ENCODE data around the gene RNH1.
"Not testable (repeated sequence)": the region's sequence is repeated elsewhere in the genome, so short reads cannot be mapped to it uniquely, and the experiment has no call there.

RNH1 gene

GRCh38 chr11:476416-476815, 30.6 kb downstream of the RNH1 start:
- no peak overlapping the region for H3K9ac ChIP-seq (ENCODE audit: low read length)
- DNase-seq (ENCODE audit: low read depth) = no peak

GRCh38 chr11:475941-476340, 31.1 kb downstream of the RNH1 start:
- Histone ChIP-seq H3K27me3 (replicated peaks; ENCODE audit: control insufficient read depth, insufficient read depth, low read length) (no peaks in the 10 kb centered on the region), H3K4me3 (ENCODE audit: low read length) (no peak overlapping the region), H3K9me3 (ENCODE audit: control insufficient read depth, low read length) (no peaks in the 10 kb centered on the region), H3K4me1 (ENCODE audit: control insufficient read depth, insufficient read depth, low read length) (no peaks in the 10 kb centered on the region), H3K36me3 (ENCODE audit: control insufficient read depth, insufficient read depth, low read length, severe bottlenecking) (peaks cover 5% of the 10 kb centered on the region), H3K9ac (ENCODE audit: low read length) (no peak overlapping the region)
- no peak for DNase-seq (ENCODE audit: low read depth)

More at GRCh38 chr11:476416-476815, 30.6 kb downstream of the RNH1 start:
- no peaks in the 10 kb centered on the region for H3K9me3 ChIP-seq (ENCODE audit: control insufficient read depth, low read length)
- no peaks in the 10 kb centered on the region for H3K27me3 ChIP-seq (replicated peaks; ENCODE audit: control insufficient read depth, insufficient read depth, low read length)
- no peak overlapping the region for H3K4me3 ChIP-seq (ENCODE audit: low read length)
- no peaks in the 10 kb centered on the region for H3K4me1 ChIP-seq (ENCODE audit: control insufficient read depth, insufficient read depth, low read length)
- peaks cover 5% of the 10 kb centered on the region for H3K36me3 ChIP-seq (ENCODE audit: control insufficient read depth, insufficient read depth, low read length, severe bottlenecking)

DNA sequence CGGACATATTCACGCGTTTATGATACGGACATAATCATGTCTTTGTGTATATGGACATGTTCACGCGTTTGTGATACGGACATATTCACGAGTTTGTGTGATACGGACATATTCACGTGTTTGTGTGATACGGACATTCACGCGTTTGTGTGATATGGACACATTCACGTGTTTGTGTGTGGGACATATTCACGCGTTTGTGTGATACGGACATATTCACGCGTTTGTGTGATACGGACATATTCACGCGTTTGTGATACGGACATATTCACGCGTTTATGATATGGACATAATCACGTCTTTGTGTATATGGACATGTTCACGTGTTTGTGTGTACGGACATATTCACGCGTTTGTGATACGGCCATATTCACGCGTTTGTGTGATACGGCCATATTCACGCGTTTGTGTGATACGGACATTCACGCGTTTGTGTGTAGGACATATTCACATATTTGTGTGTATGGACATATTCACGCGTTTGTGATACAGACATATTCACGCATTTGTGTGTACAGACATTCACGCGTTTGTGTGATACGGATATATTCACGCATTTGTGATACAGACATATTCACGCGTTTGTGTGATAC, 32.0 kb downstream of the RNH1 start:
- DNase-seq (ENCODE audit: low read depth) = no peak
- H3K36me3 ChIP-seq (ENCODE audit: control insufficient read depth, insufficient read depth, low read length, severe bottlenecking) = peaks cover 5% of the 10 kb centered on the region
- H3K27me3 ChIP-seq (replicated peaks; ENCODE audit: control insufficient read depth, insufficient read depth, low read length) = no peaks in the 10 kb centered on the region
- no peaks in the 10 kb centered on the region for H3K9me3 ChIP-seq (ENCODE audit: control insufficient read depth, low read length)
- no peak overlapping the region for H3K4me3 ChIP-seq (ENCODE audit: low read length)
- H3K9ac ChIP-seq (ENCODE audit: low read length) = no peak overlapping the region
- H3K4me1 ChIP-seq (ENCODE audit: control insufficient read depth, insufficient read depth, low read length) = peaks cover 3% of the 10 kb centered on the region

DNA sequence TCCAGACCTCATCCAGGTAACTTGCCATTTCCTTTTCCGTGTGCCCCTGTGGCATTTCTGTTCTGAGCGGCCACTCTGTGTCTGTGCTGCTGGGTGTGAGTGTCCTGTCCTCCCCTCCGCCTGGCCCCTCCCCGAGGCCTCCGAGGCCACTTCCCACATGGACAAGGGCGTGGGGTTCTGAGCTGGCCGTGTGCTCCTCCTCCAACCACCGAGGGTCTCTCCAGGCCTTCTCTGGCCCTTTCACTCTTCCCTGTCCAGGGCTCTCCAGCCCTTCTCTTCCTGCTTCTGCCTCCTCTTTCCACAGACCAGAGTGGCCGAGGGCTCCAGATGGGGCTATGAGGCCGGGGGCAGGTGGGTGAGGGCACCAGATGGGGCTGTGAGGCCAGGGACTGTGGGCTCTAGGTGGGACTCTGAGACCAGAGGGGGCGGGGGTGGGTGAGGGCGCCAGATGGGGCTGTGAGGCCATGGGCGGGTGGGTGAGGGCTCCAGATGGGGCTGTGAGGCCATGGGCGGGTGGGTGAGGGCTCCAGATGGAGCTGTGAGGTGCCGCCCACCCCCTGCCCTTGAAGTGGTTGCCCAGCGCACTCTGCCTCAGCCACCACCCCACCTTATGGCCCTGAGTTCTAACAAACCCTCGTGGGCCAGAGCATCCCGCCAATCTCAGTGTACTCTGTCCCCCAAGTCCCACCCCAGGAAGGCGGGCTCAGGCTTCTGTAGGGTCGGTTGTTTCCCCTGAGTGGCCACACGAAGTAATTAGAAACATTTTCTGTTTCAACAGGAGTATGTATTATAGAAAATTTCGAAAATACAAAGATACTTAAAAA, 32.9 kb downstream of the RNH1 start:
- H3K36me3 ChIP-seq (ENCODE audit: control insufficient read depth, insufficient read depth, low read length, severe bottlenecking) = peaks cover 5% of the 10 kb centered on the region
- no peaks in the 10 kb centered on the region for H3K27me3 ChIP-seq (replicated peaks; ENCODE audit: control insufficient read depth, insufficient read depth, low read length)
- peaks cover 11% of the 10 kb centered on the region for H3K4me1 ChIP-seq (ENCODE audit: control insufficient read depth, insufficient read depth, low read length)
- no peaks in the 10 kb centered on the region for H3K9me3 ChIP-seq (ENCODE audit: control insufficient read depth, low read length)
- no peak overlapping the region for H3K9ac ChIP-seq (ENCODE audit: low read length)
- H3K4me3 ChIP-seq (ENCODE audit: low read length) = no peak overlapping the region
- no peak for DNase-seq (ENCODE audit: low read depth)

DNA sequence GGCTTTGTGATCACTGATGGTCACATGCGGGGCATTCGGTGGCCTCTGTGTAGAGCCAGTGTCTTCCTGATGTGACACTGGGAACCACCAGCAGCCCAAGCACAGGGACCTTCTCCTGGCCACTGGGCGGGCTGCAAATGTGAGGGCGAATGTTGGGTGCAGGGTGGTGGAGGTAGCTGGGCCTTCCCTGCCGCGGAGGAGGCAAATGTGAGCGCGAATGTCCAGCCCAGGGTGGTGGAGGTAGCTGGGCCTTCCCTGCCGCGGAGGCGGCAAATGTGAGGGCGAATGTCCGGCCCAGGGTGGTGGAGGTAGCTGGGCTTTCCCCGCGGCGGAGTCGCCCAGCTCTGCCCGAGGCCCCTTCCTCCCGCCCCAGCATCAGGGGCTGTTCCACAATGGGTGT, 33.6 kb downstream of the RNH1 start:
- Histone ChIP-seq H3K4me1 (ENCODE audit: control insufficient read depth, insufficient read depth, low read length) (peaks cover 11% of the 10 kb centered on the region), H3K9me3 (ENCODE audit: control insufficient read depth, low read length) (no peaks in the 10 kb centered on the region), H3K4me3 (ENCODE audit: low read length) (no peak overlapping the region), H3K36me3 (ENCODE audit: control insufficient read depth, insufficient read depth, low read length, severe bottlenecking) (peaks cover 5% of the 10 kb centered on the region), H3K9ac (ENCODE audit: low read length) (no peak overlapping the region), H3K27me3 (replicated peaks; ENCODE audit: control insufficient read depth, insufficient read depth, low read length) (no peaks in the 10 kb centered on the region)
- no peak for DNase-seq (ENCODE audit: low read depth)

GRCh38 chr11:472816-473215, 34.2 kb downstream of the RNH1 start:
- Histone ChIP-seq H3K27me3 (replicated peaks; ENCODE audit: control insufficient read depth, insufficient read depth, low read length) (no peaks in the 10 kb centered on the region), H3K4me3 (ENCODE audit: low read length) (no peak overlapping the region), H3K9ac (ENCODE audit: low read length) (no peak overlapping the region), H3K9me3 (ENCODE audit: control insufficient read depth, low read length) (no peaks in the 10 kb centered on the region), H3K4me1 (ENCODE audit: control insufficient read depth, insufficient read depth, low read length) (peaks cover 11% of the 10 kb centered on the region), H3K36me3 (ENCODE audit: control insufficient read depth, insufficient read depth, low read length, severe bottlenecking) (peaks cover 5% of the 10 kb centered on the region)
- DNase-seq (ENCODE audit: low read depth) = no peak

DNA sequence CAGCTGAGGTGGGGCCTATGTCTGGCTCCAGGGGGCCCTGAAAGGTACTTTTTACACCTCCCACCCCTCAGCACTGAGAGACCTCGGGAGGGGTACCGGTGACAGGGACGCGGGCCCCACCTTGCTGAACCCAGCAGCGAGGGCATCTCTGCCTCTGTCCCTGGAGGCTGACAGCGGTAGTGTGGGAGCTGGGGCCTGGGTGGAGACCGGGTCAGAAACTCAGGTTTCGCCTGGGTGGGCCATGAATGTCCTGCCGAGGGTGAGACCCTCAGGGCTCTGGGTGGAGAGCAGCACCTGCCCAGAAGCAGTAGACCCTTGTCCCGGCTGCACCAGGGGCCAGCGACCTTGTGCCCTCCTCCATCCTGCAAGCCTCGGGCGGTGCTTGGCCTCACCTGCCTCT, 34.8 kb downstream of the RNH1 start:
- no peaks in the 10 kb centered on the region for H3K9me3 ChIP-seq (ENCODE audit: control insufficient read depth, low read length)
- DNase-seq (ENCODE audit: low read depth) = no peak
- H3K27me3 ChIP-seq (replicated peaks; ENCODE audit: control insufficient read depth, insufficient read depth, low read length) = no peaks in the 10 kb centered on the region
- no peak overlapping the region for H3K4me3 ChIP-seq (ENCODE audit: low read length)
- peaks cover 11% of the 10 kb centered on the region for H3K4me1 ChIP-seq (ENCODE audit: control insufficient read depth, insufficient read depth, low read length)
- peaks cover 5% of the 10 kb centered on the region for H3K36me3 ChIP-seq (ENCODE audit: control insufficient read depth, insufficient read depth, low read length, severe bottlenecking)
- no peak overlapping the region for H3K9ac ChIP-seq (ENCODE audit: low read length)

- H3K4me1 ChIP-seq (ENCODE audit: control insufficient read depth, insufficient read depth, low read length) = peaks cover 11% of the 10 kb centered on the region
- no peak overlapping the region for H3K4me3 ChIP-seq (ENCODE audit: low read length)
- H3K9me3 ChIP-seq (ENCODE audit: control insufficient read depth, low read length) = no peaks in the 10 kb centered on the region
- H3K27me3 ChIP-seq (replicated peaks; ENCODE audit: control insufficient read depth, insufficient read depth, low read length) = no peaks in the 10 kb centered on the region
- no peak for DNase-seq (ENCODE audit: low read depth)
- H3K9ac ChIP-seq (ENCODE audit: low read length) = no peak overlapping the region
- H3K36me3 ChIP-seq (ENCODE audit: control insufficient read depth, insufficient read depth, low read length, severe bottlenecking) = peaks cover 5% of the 10 kb centered on the region
These were observed 35.4 kb downstream of the RNH1 start for GRCh38 chr11:471468-472145.

DNA sequence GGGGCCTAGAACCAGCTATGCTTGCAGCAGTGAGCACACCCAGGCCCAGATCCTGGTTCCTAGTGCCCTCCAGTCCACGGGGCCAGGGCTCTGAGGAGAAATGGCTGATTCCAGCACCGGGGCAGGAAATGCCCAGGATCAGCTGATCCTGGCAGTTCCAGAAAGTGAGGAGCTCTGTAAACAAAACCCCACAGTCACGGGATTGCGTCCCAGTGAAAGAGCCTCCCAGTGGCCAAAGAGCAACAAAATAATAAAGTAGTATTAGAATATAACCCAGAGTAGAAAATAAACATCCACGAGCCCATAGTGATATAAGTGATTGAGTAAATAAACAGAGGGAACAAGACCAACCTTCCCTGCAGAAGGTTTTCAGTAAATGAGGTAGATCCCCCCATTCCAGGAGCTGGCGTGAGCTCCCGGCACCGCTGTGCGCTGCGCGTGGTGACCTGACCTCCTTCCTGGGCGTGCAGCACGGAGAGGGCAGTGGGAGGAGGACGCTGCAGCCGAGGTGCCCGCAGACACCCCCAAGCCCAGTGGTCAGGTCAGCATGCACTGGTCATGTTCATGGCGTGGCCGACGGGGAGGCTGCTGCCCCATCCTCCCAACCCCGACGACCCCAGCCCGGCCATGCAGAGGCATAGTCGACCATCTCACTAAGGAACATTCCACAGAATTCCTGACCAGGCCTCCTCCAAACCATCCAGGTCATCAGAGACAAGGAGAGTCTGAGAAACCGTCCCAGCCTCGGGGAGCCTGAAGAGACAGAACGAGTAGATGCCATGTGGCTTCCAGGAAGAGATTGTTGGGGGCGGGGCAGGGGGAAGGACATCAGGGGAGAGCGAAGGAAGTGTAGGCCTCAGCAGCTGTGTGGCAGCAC, 37.1 kb downstream of the RNH1 start:
- H3K4me3 ChIP-seq (ENCODE audit: low read length) = peak overlapping the region; percentile 74
- no peaks in the 10 kb centered on the region for H3K27me3 ChIP-seq (replicated peaks; ENCODE audit: control insufficient read depth, insufficient read depth, low read length)
- H3K9ac ChIP-seq (ENCODE audit: low read length) = peak overlapping the region; percentile 76
- H3K9me3 ChIP-seq (ENCODE audit: control insufficient read depth, low read length) = no peaks in the 10 kb centered on the region
- DNase-seq (ENCODE audit: low read depth) = peak; percentile 74
- peaks cover 11% of the 10 kb centered on the region for H3K4me1 ChIP-seq (ENCODE audit: control insufficient read depth, insufficient read depth, low read length)
- H3K36me3 ChIP-seq (ENCODE audit: control insufficient read depth, insufficient read depth, low read length, severe bottlenecking) = peaks cover 3% of the 10 kb centered on the region

- H3K4me1 ChIP-seq (ENCODE audit: control insufficient read depth, insufficient read depth, low read length) = peaks cover 11% of the 10 kb centered on the region
- H3K9ac ChIP-seq (ENCODE audit: low read length) = peak overlapping the region; percentile 76
- not testable (repeated sequence) for H3K36me3 ChIP-seq (ENCODE audit: control insufficient read depth, insufficient read depth, low read length, severe bottlenecking); DNase-seq (ENCODE audit: low read depth); H3K9me3 ChIP-seq (ENCODE audit: control insufficient read depth, low read length); H3K27me3 ChIP-seq (replicated peaks; ENCODE audit: control insufficient read depth, insufficient read depth, low read length)
- peak overlapping the region; percentile 74 for H3K4me3 ChIP-seq (ENCODE audit: low read length)
These were observed 37.9 kb downstream of the RNH1 start for GRCh38 chr11:469026-469683.
